Colonic mucosa (tissue), 4 donors: ENCODE data around the gene SEC22A. TPM values are rescaled to one million over a fixed set of nuclear protein-coding genes. Genes with fewer than 3 reads are reported as not detected.

Experiments used
- DNase-seq: peaks from one replicate; pipeline ENCODE4 v3.0.0-alpha.2; 2020
- H3K27ac ChIP-seq: fragments of 200-600 bp; one replicate; pipeline ENCODE4 v1.8.0; 2021
- H3K27me3 ChIP-seq: fragments of 200-600 bp; one replicate; pipeline ENCODE4 v1.8.0; 2021
- H3K36me3 ChIP-seq: fragments of 200-600 bp; one replicate; pipeline ENCODE4 v1.8.0; 2021
- H3K4me1 ChIP-seq: fragments of 200-600 bp; one replicate; pipeline ENCODE4 v1.8.0; 2021; ENCODE audit warnings: mild to moderate bottlenecking
- H3K4me3 ChIP-seq: fragments of 200-600 bp; one replicate; pipeline ENCODE4 v1.8.0; 2021
- H3K9ac ChIP-seq, 2 donors: one replicate each; pipeline ENCODE4 v1.7.0; 2013; ENCODE audit warnings: control low read depth in 2 of 2, low read depth in 2 of 2, low read length in 2 of 2
- H3K9me3 ChIP-seq: fragments of 200-600 bp; one replicate; pipeline ENCODE4 v1.8.0; 2021
- intact Hi-C: fragments of 100-400 bp; cut with DNase I; formaldehyde crosslinking; loops from one replicate; pipeline ENCODE4 v1.14.1; 2022
- total RNA-seq, 2 donors: library from RNA; stranded (reverse); fragmentation: NEBNext Ultra II Directional in 1 of 2; extraction: Animal tissue kit (Norgen Biotek cat#: 25700) in 1 of 2; gene quantifications; one replicate each; pipeline ENCODE4 v1.2.1, GENCODE V29; 2021
- TF ChIP-seq, protein P1 (sequence below): fragments of 200-600 bp; IDR thresholded peaks from one replicate; pipeline ENCODE4 v1.8.0; 2022; ENCODE audit warnings: antibody characterized with exemption, mild to moderate bottlenecking
- donor health status: healthy.
- donor health status: DM: no; HTN: no; CAD: no.
- donor health status: DM: no; HTN: no; CAD: no.

SEC22A gene
- total RNA-seq, 2 donors from 2014 or later = 15.6 to 18.7 TPM

DNA sequence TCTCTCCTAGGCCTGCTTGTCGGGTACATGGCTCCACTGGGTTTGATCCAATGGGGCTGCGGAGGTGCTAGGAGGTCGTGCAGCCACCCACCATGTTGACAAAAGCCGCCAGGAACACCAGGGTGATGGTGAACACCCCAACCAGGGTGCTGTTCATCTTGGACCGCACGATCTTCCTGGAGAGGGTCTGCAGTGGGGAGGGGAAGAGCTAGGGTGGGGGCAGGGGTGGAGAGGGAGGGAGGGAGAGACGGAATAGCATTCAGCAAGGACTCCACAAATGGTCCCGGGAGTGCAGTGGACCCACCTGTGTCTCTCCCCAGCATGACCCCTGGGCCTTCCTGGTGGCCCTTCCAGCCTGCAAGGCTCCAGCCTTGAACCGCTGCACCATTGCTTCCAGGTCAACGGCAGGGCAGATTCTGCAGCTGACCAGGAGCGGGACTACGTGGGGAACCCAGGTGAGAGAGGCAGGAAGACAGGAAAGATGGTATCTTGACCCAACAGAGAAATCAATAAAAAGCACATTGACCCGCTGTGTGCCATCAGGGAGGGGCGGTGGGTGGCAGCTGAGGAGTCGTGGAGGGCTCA lies 102.3 kb downstream of the SEC22A start:
- intact Hi-C loops = no loop called here
- no peak overlapping the region for H3K4me3 ChIP-seq
- H3K4me1 ChIP-seq = no peaks in the 10 kb centered on the region
- TF ChIP-seq, protein P1, sequence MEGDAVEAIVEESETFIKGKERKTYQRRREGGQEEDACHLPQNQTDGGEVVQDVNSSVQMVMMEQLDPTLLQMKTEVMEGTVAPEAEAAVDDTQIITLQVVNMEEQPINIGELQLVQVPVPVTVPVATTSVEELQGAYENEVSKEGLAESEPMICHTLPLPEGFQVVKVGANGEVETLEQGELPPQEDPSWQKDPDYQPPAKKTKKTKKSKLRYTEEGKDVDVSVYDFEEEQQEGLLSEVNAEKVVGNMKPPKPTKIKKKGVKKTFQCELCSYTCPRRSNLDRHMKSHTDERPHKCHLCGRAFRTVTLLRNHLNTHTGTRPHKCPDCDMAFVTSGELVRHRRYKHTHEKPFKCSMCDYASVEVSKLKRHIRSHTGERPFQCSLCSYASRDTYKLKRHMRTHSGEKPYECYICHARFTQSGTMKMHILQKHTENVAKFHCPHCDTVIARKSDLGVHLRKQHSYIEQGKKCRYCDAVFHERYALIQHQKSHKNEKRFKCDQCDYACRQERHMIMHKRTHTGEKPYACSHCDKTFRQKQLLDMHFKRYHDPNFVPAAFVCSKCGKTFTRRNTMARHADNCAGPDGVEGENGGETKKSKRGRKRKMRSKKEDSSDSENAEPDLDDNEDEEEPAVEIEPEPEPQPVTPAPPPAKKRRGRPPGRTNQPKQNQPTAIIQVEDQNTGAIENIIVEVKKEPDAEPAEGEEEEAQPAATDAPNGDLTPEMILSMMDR = no peak
- no peak overlapping the region for H3K27ac ChIP-seq
- no peaks in the 10 kb centered on the region for H3K9me3 ChIP-seq
- DNase-seq = no peak
- H3K27me3 ChIP-seq = no peaks in the 10 kb centered on the region
- no peaks in the 10 kb centered on the region for H3K36me3 ChIP-seq
- no peak overlapping the region for H3K9ac ChIP-seq

DNA sequence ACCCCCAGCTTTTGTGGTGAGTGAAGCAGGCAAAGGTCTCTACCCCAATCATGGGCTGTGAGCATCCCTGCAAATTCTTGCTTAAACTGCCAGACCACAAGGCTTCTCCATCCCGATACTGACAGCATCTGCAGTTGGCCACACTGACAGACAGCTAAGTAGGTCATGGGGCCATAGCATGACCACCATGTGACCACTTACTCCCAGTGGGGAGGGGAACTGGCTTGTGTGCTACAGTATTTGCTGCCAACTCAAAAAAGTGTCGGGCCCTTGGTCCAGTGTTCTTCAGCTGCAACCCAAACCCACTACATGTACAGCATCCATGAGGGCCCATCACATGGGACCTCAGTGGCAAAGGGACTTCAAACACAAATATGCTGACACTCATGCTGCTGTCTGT lies 103.4 kb downstream of the SEC22A start:
- intact Hi-C loops = no loop called here

DNA sequence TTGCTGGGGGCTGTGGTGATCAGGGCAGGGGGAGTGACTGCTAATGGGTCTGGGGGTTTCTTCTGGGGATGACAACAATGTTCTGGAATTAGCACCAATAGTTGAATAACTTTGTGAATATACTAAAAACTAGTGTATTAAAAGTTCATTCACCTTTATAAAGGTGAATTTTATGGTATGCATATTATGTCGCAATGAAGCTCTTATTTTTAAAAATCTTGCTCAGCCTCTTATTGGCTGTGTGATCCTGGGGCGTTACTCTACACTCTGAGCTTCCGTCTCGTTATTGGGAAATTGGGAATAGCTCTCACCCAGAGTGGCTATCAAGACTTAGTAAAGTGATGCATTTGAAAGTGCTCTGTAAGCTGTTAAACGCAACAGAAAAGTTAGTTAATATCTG lies 105.3 kb downstream of the SEC22A start:
- intact Hi-C loops = no loop called here
- DNase-seq = no peak
- H3K4me3 ChIP-seq = no peak overlapping the region
- no peaks in the 10 kb centered on the region for H3K27me3 ChIP-seq
- H3K36me3 ChIP-seq = no peaks in the 10 kb centered on the region
- H3K9ac ChIP-seq = no peak overlapping the region
- no peaks in the 10 kb centered on the region for H3K9me3 ChIP-seq
- no peak overlapping the region for H3K27ac ChIP-seq
- TF ChIP-seq, protein P1 = no peak
- no peaks in the 10 kb centered on the region for H3K4me1 ChIP-seq

More for the DNA sequence above, 103.4 kb downstream of the SEC22A start:
- H3K27me3 ChIP-seq = no peaks in the 10 kb centered on the region
- no peak for DNase-seq
- no peaks in the 10 kb centered on the region for H3K9me3 ChIP-seq
- no peak overlapping the region for H3K4me3 ChIP-seq
- H3K36me3 ChIP-seq = no peaks in the 10 kb centered on the region
- H3K4me1 ChIP-seq = no peaks in the 10 kb centered on the region
- TF ChIP-seq, protein P1 = no peak
- H3K9ac ChIP-seq = no peak overlapping the region
- no peak overlapping the region for H3K27ac ChIP-seq

DNA sequence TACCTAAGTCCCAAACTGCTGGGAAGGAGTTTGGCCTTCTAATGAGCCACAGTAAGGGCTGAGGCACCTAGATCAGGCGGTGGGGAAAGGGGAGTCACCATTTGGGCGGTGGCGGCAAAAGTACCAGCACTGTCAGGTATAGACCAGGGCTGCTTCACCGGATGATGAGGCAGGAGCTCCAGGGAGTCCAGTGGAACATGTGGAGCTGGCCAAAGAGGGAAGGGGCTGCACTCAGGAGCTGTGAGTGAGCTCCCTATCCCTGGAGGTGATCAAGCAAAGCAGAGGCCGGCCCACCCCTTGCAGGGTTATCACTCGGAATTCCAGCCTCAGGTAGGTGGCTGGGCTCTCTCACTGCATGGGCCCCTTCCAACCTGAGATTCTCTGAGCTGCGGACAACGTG lies 108.4 kb downstream of the SEC22A start:
- no peak overlapping the region for H3K4me3 ChIP-seq
- H3K27me3 ChIP-seq = no peaks in the 10 kb centered on the region
- TF ChIP-seq, protein P1 = no peak
- H3K36me3 ChIP-seq = no peaks in the 10 kb centered on the region
- intact Hi-C loops = no loop called here
- H3K4me1 ChIP-seq = no peaks in the 10 kb centered on the region
- H3K9ac ChIP-seq = no peak overlapping the region
- DNase-seq = no peak
- H3K27ac ChIP-seq = no peak overlapping the region
- no peaks in the 10 kb centered on the region for H3K9me3 ChIP-seq

DNA sequence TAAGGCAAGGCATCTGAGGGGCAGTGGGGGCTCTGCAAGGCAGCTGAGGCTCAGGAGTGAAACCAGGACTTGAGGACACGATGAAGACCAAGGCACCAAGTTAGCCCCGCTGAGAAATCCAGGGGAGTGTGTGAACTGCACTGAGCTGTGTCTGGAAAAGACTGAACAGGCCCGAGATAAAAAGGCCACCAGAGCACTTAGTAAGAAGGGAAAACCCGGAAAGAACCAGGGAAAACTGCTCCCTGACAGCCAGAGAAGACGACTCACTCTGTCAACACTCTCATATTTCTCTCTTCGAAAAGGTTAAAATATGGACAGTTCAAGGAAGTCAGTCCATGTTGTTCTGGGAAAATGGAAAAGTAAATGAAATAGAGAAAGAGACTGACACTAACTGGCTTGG lies 109.0 kb downstream of the SEC22A start:
- Histone ChIP-seq H3K4me1 (no peaks in the 10 kb centered on the region), H3K9me3 (no peaks in the 10 kb centered on the region), H3K4me3 (no peak overlapping the region), H3K27me3 (no peaks in the 10 kb centered on the region), H3K36me3 (no peaks in the 10 kb centered on the region), H3K27ac (no peak overlapping the region), H3K9ac (no peak overlapping the region)
- intact Hi-C loops = no loop called here
- no peak for DNase-seq
- TF ChIP-seq, protein P1 = no peak
